CD4-positive, alpha-beta T cell treated with Interleukin-2 at 100 ng/mL for 4 hours (primary cell): ENCODE measurements around the gene ZNF333.
"Not testable (repeated sequence)": the region's sequence is repeated elsewhere in the genome, so short reads cannot be mapped to it uniquely, and the experiment has no call there.

Experiments
- DNase-seq: peaks from one replicate; pipeline ENCODE4 v3.0.0-alpha.2; 2020; ENCODE audit warnings: low spot score

Gene ZNF333

GRCh38 chr19:14768001-14768400 lies 78.2 kb downstream of the ZNF333 start:
- DNase-seq = no peak

DNA sequence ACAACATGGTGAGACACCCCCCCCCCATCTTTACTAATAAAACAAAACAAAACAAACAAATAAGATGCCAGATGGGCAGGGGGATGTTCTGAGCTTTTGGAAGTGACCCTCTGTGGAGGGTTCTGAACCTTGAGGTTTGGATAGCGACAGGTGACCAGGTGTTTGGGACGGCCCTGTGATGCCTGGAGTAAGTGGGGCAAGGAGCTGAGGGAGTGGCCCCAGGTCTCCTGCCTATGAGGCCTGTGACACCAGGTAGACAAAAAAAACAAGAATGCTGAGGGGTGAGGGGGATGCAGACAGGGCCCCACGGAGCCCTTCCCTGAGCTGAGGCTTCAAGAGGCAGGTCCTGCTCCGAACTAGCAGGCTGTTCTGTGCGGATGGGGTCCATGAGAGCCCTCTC lies 79.4 kb downstream of the ZNF333 start:
- no peak for DNase-seq

GRCh38 chr19:14770136-14770535 lies 80.3 kb downstream of the ZNF333 start:
- DNase-seq = no peak

DNA sequence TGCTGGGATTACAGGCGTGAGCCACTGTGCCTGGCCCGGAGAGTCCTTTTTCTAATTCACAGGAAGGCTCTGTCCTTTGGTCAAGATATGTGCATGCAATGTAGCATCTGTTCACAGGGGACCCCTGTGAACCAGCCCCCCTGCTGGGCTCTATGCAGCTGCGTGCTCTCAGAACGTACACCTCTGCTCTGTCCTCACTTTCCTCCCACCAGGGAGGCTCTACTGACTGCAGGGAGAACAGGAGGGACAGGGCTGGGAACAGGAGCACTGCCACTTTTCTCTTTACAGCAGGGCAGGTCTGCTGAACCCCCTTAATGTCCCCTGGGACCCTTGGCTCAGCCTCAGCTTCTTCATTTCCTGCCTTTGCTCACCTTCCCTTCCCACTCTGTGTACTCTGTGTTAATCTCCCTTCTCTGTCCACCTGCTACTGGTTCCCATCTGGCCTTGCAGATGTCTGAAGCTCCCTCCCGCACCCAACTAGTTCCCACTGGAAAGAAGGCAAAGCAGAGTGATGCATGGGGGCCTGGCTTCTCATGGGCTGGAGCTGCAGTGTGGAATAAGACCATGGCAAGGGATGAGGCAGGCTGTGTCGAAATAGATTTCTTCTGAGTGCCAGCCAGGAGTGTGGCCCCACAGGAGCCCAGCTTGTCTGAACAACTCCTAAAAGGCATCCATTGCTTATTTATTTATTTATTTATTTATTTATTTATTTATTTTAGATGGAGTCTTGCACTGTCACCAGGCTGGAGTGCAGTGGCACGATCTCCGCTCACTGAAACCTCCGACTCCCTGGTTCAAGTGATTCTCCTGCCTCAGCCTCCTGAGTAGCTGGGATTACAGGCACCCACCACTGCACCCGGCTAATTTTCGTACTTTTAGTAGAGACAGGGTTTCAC lies 81.3 kb downstream of the ZNF333 start:
- no peak for DNase-seq

GRCh38 chr19:14772467-14772866 lies 82.6 kb downstream of the ZNF333 start:
- DNase-seq = no peak

GRCh38 chr19:14772995-14773394 lies 83.1 kb downstream of the ZNF333 start:
- DNase-seq = no peak

- not testable (repeated sequence) for DNase-seq
These were observed 83.9 kb downstream of the ZNF333 start for GRCh38 chr19:14773722-14774121.

- DNase-seq = no peak
These were observed 84.5 kb downstream of the ZNF333 start for GRCh38 chr19:14774373-14774772.

GRCh38 chr19:14775326-14775725 lies 85.5 kb downstream of the ZNF333 start:
- not testable (repeated sequence) for DNase-seq

GRCh38 chr19:14775869-14776586 lies 86.2 kb downstream of the ZNF333 start:
- no peak for DNase-seq

GRCh38 chr19:14777645-14778044 lies 87.8 kb downstream of the ZNF333 start:
- not testable (repeated sequence) for DNase-seq

GRCh38 chr19:14778110-14778845 lies 88.4 kb downstream of the ZNF333 start, which contains the start of gene ADGRE2:
Gene ADGRE2 (minus strand): TSS chr19:14778560. CDS start chr19:14776756, 1,804 bp downstream.
- DNase-seq = not testable (repeated sequence)

DNA sequence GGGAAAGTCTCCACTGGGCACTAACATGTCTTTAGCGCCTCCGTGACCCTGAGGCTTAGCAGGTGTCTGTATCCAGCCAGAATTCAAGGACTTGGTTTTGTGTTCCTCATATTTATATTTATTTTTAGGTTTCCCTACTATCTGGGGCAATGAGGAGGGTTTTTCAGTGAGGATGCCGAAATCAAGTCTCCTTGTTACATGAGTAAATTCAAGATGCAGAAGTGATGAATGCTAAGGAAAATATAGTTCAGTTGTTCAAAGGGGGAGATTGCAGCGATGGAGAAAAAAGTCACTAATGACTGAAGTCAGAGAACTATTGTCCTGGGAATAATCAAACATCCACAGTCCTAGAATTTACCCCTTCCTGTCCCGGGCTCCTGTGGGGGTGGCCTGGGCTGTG lies 89.3 kb downstream of the ZNF333 start:
- DNase-seq = no peak

GRCh38 chr19:14780622-14781225 lies 90.9 kb downstream of the ZNF333 start:
- not testable (repeated sequence) for DNase-seq

DNA sequence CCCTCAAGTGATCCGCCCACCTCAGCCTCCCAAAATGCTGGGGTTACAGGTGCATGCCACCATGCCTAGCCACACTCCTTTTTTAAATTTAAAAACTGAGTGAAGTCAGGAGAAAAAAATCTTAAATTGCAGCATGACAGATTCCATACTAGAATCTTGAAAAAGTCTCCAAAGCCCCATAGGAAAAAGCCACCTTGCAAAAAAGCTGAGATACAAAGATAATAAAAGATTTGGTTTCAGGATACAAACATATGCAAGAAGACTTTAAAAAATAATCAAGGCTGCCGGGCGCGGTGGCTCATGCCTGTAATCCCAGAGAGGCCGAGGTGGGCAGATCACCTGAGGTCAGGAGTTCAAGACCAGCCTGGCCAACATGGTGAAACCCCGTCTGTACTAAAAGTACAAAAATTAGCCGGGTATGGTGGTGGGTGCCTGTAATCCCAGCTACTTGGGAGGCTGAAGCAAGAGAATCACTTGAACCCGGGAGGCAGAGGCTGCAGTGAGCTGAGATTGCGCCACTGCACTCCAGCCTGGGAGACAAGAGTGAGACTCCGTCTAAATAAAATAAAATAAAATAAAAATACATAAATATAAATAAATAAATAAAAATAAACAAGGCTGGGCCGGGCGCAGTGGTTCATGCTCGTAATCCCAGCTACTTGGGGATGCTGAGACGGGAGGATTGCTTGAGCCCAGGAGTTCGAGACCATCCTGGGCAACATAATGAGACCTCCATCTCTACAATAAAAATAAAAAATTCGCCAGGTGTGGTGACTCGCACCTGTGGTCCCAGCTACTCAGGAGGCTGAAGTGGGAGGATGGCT lies 92.1 kb downstream of the ZNF333 start:
- DNase-seq = not testable (repeated sequence)

DNA sequence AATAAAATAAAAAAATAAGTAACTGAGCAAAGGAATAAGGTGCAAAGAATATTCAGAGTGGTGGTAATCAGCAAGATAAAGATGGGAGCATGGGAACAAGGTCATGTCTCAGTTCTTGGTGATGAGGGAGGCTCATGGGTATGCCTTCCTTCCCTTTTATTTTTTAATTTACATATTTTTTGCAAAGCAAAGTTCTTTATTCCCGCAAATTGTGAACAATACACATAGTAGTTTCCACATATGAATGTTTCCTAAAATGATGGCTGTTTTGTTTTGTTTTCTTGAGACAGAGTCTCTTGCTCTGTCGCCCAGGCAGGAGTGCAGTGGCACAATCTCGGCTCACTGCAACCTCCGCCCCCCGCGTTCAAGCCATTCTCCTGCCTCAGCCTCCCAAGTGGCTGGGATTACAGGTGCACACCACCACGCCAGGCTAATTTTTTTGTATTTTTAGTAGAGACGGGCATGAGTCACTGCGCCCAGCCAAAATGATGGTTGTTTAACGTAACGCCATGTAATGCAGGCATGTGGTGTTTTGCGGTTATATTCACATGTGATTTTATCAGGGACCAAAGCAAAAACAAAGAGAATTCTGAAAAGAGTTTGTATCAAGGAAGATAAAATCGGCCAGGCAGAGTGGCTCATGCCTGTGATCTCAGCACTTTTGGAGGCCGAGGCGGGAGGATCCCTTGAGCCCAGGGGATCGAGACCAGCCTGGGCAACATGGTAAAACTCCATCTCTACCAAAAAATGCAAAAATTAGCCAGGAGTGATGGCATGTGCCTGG lies 93.0 kb downstream of the ZNF333 start:
- no peak for DNase-seq
